Fibroblast of pulmonary artery (primary cell): ENCODE measurements around the gene NEB.
"Not testable (repeated sequence)": the region's sequence is repeated elsewhere in the genome, so short reads cannot be mapped to it uniquely, and the experiment has no call there.

Experiments
- DNase-seq: peaks from one replicate; pipeline ENCODE4 v3.0.0-alpha.2; 2010; ENCODE audit warnings: low read depth
- H3K4me3 ChIP-seq: replicated peaks from 2 replicates; pipeline ENCODE4 v1.5.1; 2011; ENCODE audit warnings: low read depth, mild to moderate bottlenecking, control low read depth, low read length, moderate library complexity
- TF ChIP-seq, protein P1 (sequence below): IDR thresholded peaks from 2 replicates; pipeline ENCODE4 v1.5.1; 2011; ENCODE audit warnings: mild to moderate bottlenecking, control low read depth, low read length, inconsistent platforms; ENCODE audit errors: missing control alignments

NEB gene

DNA sequence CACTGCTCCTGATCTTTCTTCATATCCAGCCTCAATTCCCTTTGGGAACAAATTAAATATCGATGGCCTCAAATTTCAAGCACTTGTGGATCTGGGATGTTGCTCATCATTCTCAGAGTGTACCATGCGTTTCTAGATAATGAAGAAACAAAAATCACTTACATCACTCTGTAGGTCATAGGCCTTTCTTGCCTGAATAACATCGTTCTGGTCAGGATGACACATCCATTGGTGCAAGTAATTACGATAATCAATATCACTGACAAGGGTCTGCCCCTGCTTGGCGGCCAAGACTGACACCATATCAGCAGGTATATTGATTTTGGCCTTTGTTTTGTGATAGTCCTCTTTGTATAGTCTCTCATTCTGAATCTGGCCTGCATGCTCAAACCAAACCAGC lies 167.3 kb downstream of the NEB start:
- TF ChIP-seq, protein P1, sequence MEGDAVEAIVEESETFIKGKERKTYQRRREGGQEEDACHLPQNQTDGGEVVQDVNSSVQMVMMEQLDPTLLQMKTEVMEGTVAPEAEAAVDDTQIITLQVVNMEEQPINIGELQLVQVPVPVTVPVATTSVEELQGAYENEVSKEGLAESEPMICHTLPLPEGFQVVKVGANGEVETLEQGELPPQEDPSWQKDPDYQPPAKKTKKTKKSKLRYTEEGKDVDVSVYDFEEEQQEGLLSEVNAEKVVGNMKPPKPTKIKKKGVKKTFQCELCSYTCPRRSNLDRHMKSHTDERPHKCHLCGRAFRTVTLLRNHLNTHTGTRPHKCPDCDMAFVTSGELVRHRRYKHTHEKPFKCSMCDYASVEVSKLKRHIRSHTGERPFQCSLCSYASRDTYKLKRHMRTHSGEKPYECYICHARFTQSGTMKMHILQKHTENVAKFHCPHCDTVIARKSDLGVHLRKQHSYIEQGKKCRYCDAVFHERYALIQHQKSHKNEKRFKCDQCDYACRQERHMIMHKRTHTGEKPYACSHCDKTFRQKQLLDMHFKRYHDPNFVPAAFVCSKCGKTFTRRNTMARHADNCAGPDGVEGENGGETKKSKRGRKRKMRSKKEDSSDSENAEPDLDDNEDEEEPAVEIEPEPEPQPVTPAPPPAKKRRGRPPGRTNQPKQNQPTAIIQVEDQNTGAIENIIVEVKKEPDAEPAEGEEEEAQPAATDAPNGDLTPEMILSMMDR = no peak
- no peak overlapping the region for H3K4me3 ChIP-seq
- DNase-seq = no peak

DNA sequence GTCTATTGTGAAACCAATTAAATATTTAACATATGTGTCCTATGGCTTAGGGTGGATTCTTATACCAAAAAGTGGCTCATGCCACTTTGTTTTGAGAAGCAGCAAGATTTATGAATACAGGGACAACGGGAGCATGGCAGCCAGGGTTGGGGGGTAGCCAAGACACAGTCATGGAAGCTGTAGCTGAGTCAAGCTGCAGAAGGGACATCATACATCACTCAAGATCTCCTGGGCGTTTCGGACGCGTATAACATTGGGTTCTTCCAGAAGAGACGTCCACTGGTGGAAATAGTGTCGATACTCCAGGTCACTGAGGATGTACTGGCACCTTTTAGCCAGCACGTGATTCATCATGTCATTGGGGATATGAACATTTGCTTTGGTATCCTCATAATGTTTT lies 171.9 kb downstream of the NEB start:
- no peak for DNase-seq
- no peak overlapping the region for H3K4me3 ChIP-seq
- TF ChIP-seq, protein P1 = no peak

DNA sequence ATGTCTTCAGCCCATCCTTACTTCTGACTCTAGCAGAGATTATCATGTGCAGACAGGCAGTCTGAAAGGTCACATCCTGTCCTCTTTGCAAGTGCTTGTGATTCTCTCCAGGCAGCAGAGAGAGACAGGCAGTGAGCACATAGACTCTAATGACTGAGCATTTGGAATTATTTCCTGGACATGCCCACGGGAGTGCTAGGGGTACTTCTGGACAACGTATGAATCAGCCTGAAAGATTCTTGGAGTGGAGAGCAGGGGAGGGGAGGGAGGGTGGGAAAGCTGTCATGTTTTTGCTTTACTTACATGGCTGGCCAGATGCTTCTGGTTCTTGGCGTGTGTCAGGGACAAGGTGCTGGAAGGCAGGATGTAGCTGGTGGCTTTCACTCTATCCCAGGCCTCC lies 174.0 kb downstream of the NEB start:
- TF ChIP-seq, protein P1 = no peak
- no peak overlapping the region for H3K4me3 ChIP-seq
- peak; percentile 38 for DNase-seq

DNA sequence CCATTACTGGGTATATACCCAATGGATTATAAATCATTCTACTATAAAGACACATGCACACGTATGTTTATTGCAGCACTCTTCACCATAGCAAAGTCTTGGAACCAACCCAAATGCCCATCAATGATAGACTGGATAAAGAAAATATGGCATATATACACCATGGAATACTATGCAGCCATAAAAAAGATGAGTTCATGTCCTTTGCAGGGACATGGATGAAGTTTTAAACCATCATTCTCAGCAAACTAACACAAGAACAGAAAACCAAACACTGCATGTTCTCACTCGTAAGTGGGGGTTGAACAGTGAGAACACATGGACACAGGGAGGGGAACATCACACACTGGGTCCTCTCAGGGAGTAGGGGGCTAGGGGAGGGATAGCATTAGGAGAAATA lies 174.8 kb downstream of the NEB start:
- DNase-seq, H3K4me3 ChIP-seq: not testable (repeated sequence)

DNA sequence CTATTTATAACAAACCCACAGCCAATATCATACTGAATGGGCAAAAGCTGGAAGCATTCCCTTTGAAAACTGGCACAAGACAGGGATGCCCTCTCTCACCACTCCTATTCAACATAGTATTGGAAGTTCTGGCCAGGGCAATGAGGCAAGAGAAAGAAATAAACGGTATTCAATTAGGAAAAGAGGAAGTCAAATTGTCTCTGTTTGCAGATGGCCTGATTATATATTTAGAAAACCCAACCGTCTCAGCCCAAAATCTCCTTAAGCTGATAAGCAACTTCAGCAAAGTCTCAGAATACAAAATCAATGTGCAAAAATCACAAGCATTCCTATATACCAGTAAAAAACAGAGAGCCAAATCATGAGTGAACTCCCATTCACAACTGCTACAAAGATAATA lies 176.4 kb downstream of the NEB start:
- not testable (repeated sequence) for DNase-seq, H3K4me3 ChIP-seq

- TF ChIP-seq, protein P1 = no peak
- no peak overlapping the region for H3K4me3 ChIP-seq
- no peak for DNase-seq
Measured at GRCh38 chr2:151556121-151556520, 178.2 kb downstream of the NEB start.

- TF ChIP-seq, protein P1 = no peak
- DNase-seq = no peak
Measured at GRCh38 chr2:151552287-151552686, 182.0 kb downstream of the NEB start.

DNA sequence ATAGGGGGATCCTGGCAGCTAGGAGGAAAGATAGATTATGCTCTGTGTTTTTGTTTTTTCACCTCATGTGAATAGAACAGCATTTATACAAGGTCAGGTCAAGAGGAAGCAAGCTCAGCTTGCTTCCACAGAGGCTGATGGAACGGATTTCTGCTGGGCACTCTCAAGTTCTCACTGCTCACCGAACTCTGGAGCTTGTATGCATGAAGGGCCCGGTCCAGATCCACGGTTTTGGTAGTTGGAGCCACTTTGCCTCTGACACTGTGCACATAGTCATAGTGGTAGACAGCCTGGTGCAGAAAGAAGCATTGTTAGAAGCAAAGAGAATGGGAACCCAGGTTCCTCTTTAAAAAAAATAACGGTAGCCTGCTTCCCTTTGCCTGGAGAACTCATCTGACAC lies 182.7 kb downstream of the NEB start:
- no peak for DNase-seq
- TF ChIP-seq, protein P1 = no peak
- H3K4me3 ChIP-seq = no peak overlapping the region

More at GRCh38 chr2:151552287-151552686, 182.0 kb downstream of the NEB start:
- H3K4me3 ChIP-seq = no peak overlapping the region
